ENCODE results near the gene RMP24.

RMP24 gene

DNA sequence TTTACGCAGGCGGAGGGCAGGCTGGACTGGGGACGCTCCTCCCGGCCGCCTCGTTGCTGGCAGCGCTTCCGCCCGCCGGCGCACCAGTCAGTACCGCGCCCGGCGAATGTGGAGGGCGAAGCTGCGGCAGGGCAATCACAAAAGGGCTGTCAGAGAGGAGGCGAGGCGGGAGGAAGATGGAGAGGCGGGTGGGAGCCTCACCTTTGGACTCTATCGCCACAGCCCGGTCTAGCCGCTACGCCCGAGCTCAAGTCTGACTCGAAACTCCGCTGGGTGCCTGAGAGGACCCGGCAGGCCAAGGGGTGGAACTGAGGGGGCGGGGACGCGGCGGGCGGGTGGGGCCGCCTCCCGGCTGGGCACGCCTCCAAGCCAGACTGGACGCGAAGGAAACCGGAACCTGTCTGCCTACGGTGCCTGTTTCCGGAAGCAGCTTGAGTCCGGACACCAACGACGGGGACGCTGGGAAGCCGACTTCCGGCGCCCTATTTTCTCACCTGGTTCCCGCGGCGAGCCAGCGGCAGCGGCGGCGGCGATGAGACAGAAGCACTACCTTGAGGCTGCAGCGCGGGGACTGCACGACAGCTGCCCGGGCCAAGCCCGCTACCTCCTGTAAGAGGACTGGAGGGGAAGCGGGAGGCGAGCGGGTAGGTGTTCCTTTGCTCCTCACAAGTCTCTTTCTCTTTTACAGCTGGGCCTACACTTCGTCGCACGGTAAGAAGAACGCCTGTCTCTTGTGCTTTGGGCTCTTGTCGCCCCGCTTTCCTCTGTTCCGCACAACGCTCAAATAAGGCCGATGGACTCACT is at the start of gene RMP24:
Gene RMP24 (plus strand): TSS at position 483 of the 804 bp plus-strand sequence.
- H3K27me3 ChIP-seq = no peaks in the 10 kb centered on the region
- H3K9me3 ChIP-seq = no peaks in the 10 kb centered on the region
- DNase-seq = peak; percentile 87
- H3K4me3 ChIP-seq = peak within 1 kb of the TSS; percentile 88
- peaks cover 30% of the 10 kb centered on the region for H3K36me3 ChIP-seq

DNA sequence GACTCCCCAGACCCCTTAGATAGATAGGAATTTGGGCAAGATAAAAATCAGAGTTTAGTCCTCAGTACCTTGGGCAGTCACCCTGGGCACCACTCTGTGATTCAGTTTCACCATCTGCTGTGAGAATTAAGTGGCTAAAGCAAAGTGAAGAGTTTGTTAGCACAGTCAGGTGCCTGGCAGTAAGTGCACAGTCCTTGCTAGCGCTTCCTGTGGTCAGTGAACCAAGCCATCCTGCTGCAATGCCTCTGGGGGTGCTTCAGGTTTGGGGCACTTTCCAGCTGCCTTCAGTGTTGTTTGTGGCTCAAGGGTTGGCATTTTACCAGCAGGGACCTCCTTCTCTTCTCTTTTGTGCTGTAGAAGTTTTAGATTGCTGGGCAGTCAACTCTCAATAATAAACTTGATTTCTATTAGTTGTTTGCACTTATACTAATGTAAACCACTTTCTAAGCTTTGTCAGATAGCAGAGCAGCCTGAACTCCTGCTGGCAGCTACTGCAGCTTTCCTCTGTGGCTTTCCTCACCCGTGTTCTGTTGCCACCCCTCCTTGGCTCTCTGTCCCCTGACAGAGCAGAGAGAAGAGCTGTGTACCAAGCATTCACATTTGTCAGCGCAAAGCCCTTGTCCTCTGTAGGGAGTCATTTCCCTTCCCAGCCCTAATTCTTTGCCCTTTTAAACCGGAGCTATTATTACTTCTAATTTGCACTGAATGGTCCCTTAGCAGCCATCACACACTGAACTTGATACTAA is 48.4 kb upstream of the RMP24 start:
- no peaks in the 10 kb centered on the region for H3K36me3 ChIP-seq
- DNase-seq = no peak
- H3K4me3 ChIP-seq = no peak overlapping the region
- no peaks in the 10 kb centered on the region; the same call in 1 of the 2 replicates for H3K27me3 ChIP-seq
- H3K9me3 ChIP-seq = no peaks in the 10 kb centered on the region

DNA sequence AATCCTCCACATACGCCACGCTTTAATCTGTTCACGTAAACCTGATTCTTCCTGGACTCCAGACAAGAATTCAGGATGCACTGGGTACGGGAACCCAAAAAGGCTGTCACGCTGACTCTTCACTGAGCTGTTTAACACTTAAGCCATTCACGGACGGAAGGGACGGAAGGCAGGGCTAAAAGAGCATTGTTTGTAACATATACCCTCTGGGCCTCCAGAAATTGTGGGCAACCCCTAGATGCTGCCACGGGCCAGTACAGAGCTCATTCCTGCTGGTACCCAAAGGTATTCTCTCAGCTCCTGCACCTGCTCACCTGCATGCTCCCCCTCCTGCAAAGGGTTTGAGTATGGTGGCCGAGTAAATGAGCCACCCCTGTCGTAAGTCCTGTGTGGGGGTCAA is 45.6 kb upstream of the RMP24 start:
- Histone ChIP-seq H3K27me3 (no peaks in the 10 kb centered on the region; the same call in 1 of the 2 replicates), H3K9me3 (no peaks in the 10 kb centered on the region), H3K4me3 (no peak overlapping the region), H3K36me3 (no peaks in the 10 kb centered on the region)
- no peak for DNase-seq

DNA sequence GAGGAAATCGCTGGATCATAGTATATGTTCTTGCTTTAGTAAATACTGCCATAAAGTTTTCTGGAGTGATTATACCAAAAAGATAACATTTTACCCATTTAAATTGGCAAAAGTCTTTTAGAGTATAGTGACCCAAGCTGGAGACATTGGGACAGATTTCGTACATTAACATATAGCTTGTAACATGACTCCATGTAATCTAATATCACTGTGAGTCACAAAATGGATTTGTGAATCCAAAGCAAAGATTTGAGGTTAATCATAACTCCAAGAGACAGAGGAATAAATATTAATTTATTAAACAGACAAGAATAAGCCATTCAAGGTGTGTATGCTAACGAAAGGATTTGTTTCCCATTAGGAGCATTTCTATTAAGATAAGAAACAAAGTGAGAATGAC is 45.0 kb upstream of the RMP24 start:
- Histone ChIP-seq H3K36me3 (no peaks in the 10 kb centered on the region), H3K9me3 (no peaks in the 10 kb centered on the region), H3K27me3 (no peaks in the 10 kb centered on the region; the same call in 1 of the 2 replicates), H3K4me3 (no peak overlapping the region)
- no peak for DNase-seq

DNA sequence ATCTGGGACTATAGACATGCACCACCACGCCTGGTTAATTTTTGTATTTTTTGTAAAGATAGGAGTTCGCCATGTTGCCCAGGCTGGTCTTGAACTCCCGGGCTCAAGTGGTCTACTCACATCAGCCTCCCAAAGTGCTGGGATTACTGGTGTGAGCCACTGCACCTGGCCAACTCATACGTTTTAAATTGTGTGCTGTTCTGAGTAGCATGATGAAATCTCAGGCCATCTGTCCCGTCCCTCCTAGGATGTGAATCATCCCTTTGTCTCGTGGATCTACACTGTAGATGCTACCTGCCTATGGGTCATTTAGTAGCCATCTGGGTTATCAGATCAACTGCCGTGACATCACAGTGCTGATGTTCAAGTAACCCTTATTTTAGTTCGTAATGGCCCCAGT is 38.5 kb upstream of the RMP24 start:
- Histone ChIP-seq H3K36me3 (no peaks in the 10 kb centered on the region), H3K27me3 (no peaks in the 10 kb centered on the region), H3K9me3 (no peaks in the 10 kb centered on the region), H3K4me3 (no peak overlapping the region)
- no peak for DNase-seq

DNA sequence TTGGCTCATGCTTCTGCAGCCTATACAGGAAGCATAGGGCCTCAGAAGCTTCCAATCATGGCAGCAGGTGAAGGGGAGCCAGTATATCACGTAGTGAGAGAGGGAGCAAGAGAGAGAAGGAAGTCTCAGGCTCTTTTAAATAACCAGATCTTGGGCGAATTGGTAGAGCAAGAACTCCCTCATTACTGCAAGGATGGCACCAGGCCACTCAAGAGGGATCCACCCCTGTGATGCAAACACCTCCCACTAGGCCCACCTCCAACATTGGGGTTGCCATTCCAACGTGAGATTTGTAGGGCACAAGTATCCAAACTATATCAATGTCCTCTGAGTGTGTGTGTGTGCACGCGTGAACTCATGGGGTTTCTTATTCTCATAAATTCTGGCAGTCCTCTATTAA is 37.6 kb upstream of the RMP24 start:
- no peaks in the 10 kb centered on the region for H3K27me3 ChIP-seq
- no peaks in the 10 kb centered on the region for H3K36me3 ChIP-seq
- no peaks in the 10 kb centered on the region for H3K9me3 ChIP-seq
- DNase-seq = no peak
- no peak overlapping the region for H3K4me3 ChIP-seq

DNA sequence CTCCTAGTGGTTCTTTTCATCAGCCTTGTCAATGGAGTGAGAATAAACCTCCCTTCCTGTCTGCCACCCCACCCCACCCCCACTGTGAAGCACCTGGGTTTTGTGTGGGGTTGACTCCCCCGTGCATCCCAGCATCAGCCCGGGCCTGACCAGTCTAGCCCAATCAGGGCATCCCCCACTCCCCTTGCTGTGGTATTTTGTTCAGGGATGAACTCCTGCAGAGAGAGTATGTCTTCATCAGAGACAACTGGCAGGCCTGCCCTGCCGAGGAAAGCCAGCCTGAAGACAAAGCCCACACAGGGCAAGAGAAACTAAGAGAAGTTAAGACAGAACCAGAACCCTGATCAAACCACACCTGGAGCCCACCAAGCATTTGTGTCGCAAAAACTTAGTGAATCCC is 36.7 kb upstream of the RMP24 start:
- Histone ChIP-seq H3K36me3 (no peaks in the 10 kb centered on the region), H3K9me3 (no peaks in the 10 kb centered on the region), H3K4me3 (no peak overlapping the region), H3K27me3 (no peaks in the 10 kb centered on the region)
- DNase-seq = no peak

DNA sequence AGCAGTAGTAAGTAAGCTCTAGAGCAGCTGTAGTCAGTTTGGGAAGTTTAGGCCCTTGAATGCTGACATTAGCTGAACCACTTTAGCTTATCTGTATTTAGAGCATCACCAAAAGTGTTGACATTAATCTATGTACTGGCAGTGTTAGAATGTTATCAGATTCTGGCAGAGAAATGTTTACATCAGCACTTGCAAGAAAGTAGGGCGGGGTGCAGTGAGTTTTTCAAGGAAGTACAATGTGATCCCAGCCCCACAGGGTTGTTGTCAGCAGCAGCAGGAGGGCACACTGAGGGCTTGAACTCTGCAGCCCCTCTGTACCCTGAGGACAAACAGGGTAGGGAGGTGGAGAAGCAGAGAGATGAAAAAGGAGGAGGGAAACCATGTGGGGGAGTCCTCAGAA is 35.5 kb upstream of the RMP24 start:
- H3K27me3 ChIP-seq = no peaks in the 10 kb centered on the region
- H3K4me3 ChIP-seq = no peak overlapping the region
- no peaks in the 10 kb centered on the region for H3K9me3 ChIP-seq
- H3K36me3 ChIP-seq = no peaks in the 10 kb centered on the region
- no peak for DNase-seq

DNA sequence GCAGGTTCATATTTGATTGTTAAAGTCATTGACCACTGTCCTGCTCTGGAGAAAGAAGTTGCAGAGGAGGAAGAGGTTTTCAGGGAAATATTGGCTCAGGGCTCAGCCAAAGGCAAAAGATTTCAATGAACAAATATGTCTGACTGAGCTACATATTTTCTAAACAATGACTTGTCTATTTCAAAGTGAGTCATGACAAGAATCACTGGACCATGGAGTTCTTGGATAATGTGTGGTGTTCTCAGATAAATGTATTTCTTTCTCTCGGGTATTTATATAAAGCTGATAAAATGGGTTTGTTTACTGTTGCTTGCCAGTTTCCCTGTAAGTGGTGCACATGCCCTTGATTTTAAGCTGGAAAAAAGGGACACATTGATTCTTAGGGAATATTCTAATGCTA is 34.3 kb upstream of the RMP24 start:
- Histone ChIP-seq H3K4me3 (no peak overlapping the region), H3K36me3 (no peaks in the 10 kb centered on the region), H3K9me3 (no peaks in the 10 kb centered on the region), H3K27me3 (no peaks in the 10 kb centered on the region)
- no peak for DNase-seq

DNA sequence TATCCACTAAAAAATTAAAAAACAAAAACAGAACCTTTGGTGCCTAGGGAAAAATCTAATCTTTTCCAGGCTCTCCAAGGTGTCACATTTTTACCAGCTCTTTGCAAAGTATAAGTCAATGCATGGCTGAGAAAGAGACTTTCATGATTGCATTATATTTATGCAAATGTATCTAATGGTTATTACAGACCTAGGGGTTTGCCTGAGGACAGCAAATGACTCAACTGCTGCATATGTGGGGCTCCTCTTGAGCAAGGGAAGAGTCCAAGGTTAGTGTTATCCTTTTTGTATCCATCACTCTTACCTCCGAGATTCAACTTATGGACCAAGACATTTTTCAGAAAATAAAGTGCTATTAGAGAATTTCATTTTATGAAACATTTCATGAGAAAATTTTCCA is 33.9 kb upstream of the RMP24 start:
- no peaks in the 10 kb centered on the region for H3K36me3 ChIP-seq
- H3K27me3 ChIP-seq = no peaks in the 10 kb centered on the region
- no peak overlapping the region for H3K4me3 ChIP-seq
- DNase-seq = no peak
- H3K9me3 ChIP-seq = no peaks in the 10 kb centered on the region

DNA sequence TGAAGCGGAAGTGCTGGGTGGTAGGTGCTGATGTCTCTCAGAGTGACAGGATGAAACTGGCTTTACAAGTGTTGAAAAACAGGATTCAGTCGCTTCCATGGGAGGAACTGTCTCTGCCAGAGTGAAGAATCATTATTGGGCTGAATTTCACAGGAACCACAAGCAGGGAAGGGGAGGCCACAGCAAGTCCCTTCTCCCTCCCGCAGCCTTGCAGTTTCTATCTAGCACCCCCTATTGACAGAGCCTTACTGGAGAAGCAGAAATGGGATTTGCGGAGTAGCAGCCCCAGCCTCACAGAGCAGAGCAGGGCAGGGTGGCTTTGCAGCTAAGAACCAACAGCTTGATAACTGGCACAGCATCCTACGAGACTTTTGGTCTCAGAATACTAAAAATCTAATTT is 33.3 kb upstream of the RMP24 start:
- H3K36me3 ChIP-seq = no peaks in the 10 kb centered on the region

DNA sequence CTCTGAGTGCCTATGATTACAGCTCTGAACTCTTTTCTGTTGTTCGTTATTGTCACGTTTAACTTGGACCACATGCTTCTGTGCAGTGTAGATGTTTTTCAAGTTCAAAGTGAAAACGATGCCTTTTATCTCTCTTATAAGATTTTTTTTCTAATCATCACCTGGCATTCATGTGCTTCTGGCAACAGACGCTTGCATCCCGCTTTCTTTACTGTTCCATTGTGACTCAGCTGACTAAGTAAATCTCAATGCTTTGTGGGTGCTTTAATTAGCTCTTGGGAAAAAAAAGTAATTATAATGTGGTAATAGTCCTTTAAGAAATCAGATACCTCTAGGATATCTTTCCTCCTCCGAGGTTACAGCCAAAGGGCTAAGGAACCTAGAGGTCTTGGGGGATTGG is 31.2 kb upstream of the RMP24 start:
- H3K9me3 ChIP-seq = no peaks in the 10 kb centered on the region
- no peaks in the 10 kb centered on the region for H3K36me3 ChIP-seq
- no peaks in the 10 kb centered on the region for H3K27me3 ChIP-seq
- no peak for DNase-seq
- no peak overlapping the region for H3K4me3 ChIP-seq

More for the DNA sequence above, 33.3 kb upstream of the RMP24 start:
- Histone ChIP-seq H3K27me3 (no peaks in the 10 kb centered on the region), H3K4me3 (no peak overlapping the region), H3K9me3 (no peaks in the 10 kb centered on the region)
- DNase-seq = no peak

DNA sequence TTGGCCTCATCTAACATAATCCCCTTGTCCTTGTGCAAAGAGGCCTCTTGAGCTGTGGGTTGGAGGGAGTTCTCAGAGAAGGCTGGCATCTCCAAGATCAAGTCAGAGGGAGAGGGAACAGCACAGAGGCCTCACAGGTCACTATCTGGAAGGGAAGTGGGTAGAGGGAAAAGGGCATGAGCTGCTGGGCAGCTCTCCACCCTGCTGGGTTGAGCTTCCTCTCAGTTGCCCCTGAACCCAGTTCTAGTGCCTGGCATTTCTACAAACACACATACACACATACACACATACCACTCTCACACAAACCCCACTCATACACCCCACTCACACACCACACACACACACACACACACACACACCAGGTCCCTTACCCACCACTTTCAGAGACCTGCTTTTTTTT is 30.3 kb upstream of the RMP24 start:
- no peaks in the 10 kb centered on the region for H3K9me3 ChIP-seq
- no peak overlapping the region for H3K4me3 ChIP-seq
- no peaks in the 10 kb centered on the region for H3K27me3 ChIP-seq
- H3K36me3 ChIP-seq = no peaks in the 10 kb centered on the region
- DNase-seq = no peak

DNA sequence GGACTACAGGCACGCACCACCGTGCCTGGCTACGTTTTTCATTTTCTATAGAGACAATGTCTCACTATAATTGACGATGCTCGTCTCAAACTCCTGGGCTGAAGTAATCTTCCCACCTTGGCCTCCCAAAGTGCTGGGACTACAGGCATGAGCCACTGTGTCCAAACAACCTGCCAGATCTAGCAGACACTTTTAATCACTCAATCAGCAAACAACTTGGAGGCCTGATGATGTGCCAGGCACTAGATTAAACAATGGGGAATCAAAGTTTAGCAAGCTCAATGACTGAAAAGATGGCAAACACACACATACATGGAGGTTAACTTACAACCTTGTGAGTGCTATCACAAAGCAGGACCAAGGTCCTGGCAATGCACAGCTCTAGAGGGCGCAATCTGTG is 29.8 kb upstream of the RMP24 start:
- Histone ChIP-seq H3K4me3 (no peak overlapping the region), H3K27me3 (no peaks in the 10 kb centered on the region), H3K9me3 (no peaks in the 10 kb centered on the region), H3K36me3 (no peaks in the 10 kb centered on the region)
- DNase-seq = no peak

DNA sequence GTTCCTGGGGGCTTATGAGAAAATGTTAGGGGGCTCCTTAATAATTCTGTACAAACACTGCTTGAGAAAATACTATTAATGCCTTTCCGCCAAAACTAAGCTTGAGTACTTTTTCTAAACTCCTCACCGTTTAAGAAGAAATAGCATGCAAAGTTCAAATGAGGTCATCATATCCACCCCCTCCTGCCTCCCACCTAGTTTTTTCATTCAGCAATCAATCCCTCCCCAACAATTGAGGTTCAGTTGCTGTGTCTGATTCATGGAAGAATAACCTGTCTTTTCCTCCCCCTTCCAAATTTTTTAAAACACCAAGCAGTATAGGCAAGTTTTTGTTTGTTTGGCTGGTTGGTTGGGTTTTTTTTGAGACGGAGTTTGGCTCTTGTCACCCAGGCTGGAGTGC is 24.4 kb upstream of the RMP24 start:
- no peak overlapping the region for H3K4me3 ChIP-seq
- H3K27me3 ChIP-seq = no peaks in the 10 kb centered on the region
- no peaks in the 10 kb centered on the region for H3K9me3 ChIP-seq
- DNase-seq = no peak
- no peaks in the 10 kb centered on the region for H3K36me3 ChIP-seq

DNA sequence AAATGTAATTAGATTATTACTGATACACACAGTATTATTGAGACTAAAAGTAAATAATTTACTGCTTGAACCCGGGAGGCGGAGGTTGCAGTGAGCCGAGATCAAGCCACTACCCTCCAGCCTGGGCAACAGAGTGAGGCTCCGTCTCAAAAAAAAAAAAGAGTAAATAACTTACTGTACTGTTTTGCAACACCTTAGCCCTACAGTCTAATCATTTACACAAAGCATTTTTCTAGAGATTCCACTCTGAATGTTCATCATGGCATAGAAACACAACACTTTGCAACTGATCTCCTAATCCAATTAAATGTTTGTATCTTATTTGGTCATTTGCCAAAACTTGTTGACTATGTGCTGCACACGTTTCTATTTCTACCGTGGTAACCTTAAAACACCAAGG is 23.4 kb upstream of the RMP24 start:
- H3K4me3 ChIP-seq = no peak overlapping the region
- DNase-seq = no peak
- H3K36me3 ChIP-seq = no peaks in the 10 kb centered on the region
- no peaks in the 10 kb centered on the region for H3K27me3 ChIP-seq
- no peaks in the 10 kb centered on the region for H3K9me3 ChIP-seq

DNA sequence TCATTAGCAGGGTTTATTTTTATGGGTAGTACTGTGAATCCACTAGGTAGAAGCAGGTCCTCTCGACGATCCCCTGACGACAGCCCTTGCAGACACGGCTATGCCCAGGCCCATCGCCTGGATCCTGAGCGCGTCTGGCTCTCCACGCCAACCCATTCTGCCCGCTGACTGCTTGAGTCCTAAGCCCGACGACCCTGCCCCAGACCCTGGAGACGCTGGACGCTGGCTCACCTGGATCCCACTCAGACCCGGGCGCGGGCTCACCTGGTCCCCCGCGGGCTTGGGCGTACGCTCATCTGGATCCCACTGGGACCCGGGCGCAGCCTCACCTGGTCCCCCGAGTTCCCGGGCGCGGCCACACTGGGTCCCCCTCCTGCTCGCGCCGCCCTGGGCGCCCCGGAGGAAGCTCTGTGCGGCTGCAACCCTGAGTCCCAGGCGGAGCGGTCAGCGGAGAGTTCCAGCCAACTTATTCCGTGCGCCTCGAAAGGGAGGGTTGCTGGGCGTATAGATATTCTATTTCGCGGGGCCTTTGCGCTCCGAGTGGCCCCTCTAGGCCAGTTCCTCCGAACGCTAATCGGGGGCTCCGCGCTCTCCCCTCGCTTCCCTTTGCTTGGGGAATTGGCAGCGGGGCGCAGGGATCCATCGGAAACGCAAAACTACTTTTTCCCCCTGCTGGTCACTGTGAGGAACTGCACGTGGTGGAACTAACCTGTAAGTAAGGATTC is 22.4 kb upstream of the RMP24 start:
- H3K27me3 ChIP-seq = no peaks in the 10 kb centered on the region
- H3K4me3 ChIP-seq = peak overlapping the region; percentile 25
- H3K36me3 ChIP-seq = no peaks in the 10 kb centered on the region
- no peaks in the 10 kb centered on the region for H3K9me3 ChIP-seq
- peak; percentile 27 for DNase-seq

Measured in MG63 (cell line).